B cell (primary cell): ENCODE results near the gene ATXN7L2.
"Not testable (repeated sequence)": the region's sequence is repeated elsewhere in the genome, so short reads cannot be mapped to it uniquely, and the experiment has no call there.

Source experiments
- EZH2 ChIP-seq: IDR thresholded peaks from 2 replicates; pipeline ENCODE4 v1.6.1; 2012; ENCODE audit warnings: borderline replicate concordance, low read depth, mild to moderate bottlenecking, moderate library complexity, low read length; ENCODE audit not compliant: insufficient read depth, poor library complexity, severe bottlenecking
- TF ChIP-seq, protein P1 (sequence below): fragments of 200-600 bp; IDR thresholded peaks from one replicate; pipeline ENCODE4 v1.8.0; 2022; ENCODE audit warnings: antibody characterized with exemption, mild to moderate bottlenecking

- TF ChIP-seq, protein P1, sequence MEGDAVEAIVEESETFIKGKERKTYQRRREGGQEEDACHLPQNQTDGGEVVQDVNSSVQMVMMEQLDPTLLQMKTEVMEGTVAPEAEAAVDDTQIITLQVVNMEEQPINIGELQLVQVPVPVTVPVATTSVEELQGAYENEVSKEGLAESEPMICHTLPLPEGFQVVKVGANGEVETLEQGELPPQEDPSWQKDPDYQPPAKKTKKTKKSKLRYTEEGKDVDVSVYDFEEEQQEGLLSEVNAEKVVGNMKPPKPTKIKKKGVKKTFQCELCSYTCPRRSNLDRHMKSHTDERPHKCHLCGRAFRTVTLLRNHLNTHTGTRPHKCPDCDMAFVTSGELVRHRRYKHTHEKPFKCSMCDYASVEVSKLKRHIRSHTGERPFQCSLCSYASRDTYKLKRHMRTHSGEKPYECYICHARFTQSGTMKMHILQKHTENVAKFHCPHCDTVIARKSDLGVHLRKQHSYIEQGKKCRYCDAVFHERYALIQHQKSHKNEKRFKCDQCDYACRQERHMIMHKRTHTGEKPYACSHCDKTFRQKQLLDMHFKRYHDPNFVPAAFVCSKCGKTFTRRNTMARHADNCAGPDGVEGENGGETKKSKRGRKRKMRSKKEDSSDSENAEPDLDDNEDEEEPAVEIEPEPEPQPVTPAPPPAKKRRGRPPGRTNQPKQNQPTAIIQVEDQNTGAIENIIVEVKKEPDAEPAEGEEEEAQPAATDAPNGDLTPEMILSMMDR, result not testable (repeated sequence)
- TF ChIP-seq EZH2, result not testable (repeated sequence)
These were observed 10.2 kb upstream of the ATXN7L2 start for GRCh38 chr1:109473284-109474057.
